Ascending aorta (tissue), 2 donors: ENCODE data around the gene LAMTOR3. TPM values are rescaled to one million over a fixed set of nuclear protein-coding genes. Genes with fewer than 3 reads are reported as not detected.

ENCODE experiments used
- DNase-seq, 2 donors: peaks; one replicate each; pipeline ENCODE4 v3.0.0-alpha.2; 2019; ENCODE audit warnings: low spot score in 2 of 2
- H3K27ac ChIP-seq, 2 donors: fragments of 200-600 bp; sonication (generic); one replicate each; pipeline ENCODE4 v1.5.1; 2016 to 2017; ENCODE audit warnings: mild to moderate bottlenecking in 1 of 2
- H3K27me3 ChIP-seq: fragments of 200-600 bp; sonication (generic); one replicate; pipeline ENCODE4 v1.5.1; 2017
- H3K36me3 ChIP-seq, 2 donors: fragments of 200-600 bp; sonication (generic); one replicate each; pipeline ENCODE4 v1.5.1; 2016
- H3K4me1 ChIP-seq, 2 donors: fragments of 200-600 bp; sonication (generic); one replicate each; pipeline ENCODE4 v1.5.1; 2016 to 2017; ENCODE audit warnings: mild to moderate bottlenecking in 1 of 2
- H3K4me3 ChIP-seq, 2 donors: fragments of 200-600 bp; sonication (generic); one replicate each; pipeline ENCODE4 v1.5.1; 2016 to 2017; ENCODE audit warnings: mild to moderate bottlenecking in 1 of 2
- H3K9me3 ChIP-seq, 2 donors: fragments of 200-600 bp; sonication (generic); one replicate each; pipeline ENCODE4 v1.5.1; 2016
- intact Hi-C: fragments of 100-400 bp; cut with DNase I; formaldehyde crosslinking; loops from one replicate; pipeline ENCODE4 v1.15.1; 2023
- total RNA-seq: library from RNA; depleted of rRNA; stranded (reverse); fragments of >200 nt; gene quantifications from one replicate; pipeline ENCODE4 v1.1.0, GENCODE V29; 2016
- TF ChIP-seq, protein P1 (sequence below), 3 experiments: fragments of 200-600 bp in 2 of 3; fragments of 450-650 bp in 1 of 3; sonication (generic) in 2 of 3; IDR thresholded peaks; one replicate each; pipeline ENCODE4 v1.5.1; 2016 to 2019; ENCODE audit warnings: antibody characterized with exemption in 3 of 3, mild to moderate bottlenecking in 1 of 3, moderate library complexity in 1 of 3

The LAMTOR3 gene
- total RNA-seq, 1 donor from 2014 or later = 9.6 TPM

DNA sequence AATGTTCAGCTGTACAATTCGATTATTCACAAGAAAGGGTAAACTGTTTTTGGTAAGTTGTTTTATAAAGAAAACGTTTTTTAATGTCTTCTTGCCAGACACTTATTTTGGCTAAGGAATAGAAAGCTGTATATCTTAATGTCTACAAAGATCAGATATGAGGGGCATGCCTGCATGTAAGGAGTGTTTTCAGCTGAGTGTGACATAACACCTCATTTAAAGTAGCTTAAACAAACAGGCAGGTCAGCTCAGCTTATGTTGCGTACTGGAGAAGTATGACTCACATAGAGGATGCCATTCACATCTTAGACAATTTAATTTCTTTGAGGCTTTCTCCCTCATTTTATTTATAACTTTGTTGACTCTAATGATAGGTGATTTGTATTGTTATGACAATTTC, 30.4 kb downstream of the LAMTOR3 start:
- no peaks in the 10 kb centered on the region for H3K4me1 ChIP-seq
- intact Hi-C loops = no loop called here
- no peaks in the 10 kb centered on the region for H3K27me3 ChIP-seq
- H3K9me3 ChIP-seq = no peaks in the 10 kb centered on the region
- no peak for DNase-seq
- H3K27ac ChIP-seq = no peak overlapping the region
- H3K36me3 ChIP-seq = no peaks in the 10 kb centered on the region
- no peak overlapping the region for H3K4me3 ChIP-seq
- TF ChIP-seq, protein P1, sequence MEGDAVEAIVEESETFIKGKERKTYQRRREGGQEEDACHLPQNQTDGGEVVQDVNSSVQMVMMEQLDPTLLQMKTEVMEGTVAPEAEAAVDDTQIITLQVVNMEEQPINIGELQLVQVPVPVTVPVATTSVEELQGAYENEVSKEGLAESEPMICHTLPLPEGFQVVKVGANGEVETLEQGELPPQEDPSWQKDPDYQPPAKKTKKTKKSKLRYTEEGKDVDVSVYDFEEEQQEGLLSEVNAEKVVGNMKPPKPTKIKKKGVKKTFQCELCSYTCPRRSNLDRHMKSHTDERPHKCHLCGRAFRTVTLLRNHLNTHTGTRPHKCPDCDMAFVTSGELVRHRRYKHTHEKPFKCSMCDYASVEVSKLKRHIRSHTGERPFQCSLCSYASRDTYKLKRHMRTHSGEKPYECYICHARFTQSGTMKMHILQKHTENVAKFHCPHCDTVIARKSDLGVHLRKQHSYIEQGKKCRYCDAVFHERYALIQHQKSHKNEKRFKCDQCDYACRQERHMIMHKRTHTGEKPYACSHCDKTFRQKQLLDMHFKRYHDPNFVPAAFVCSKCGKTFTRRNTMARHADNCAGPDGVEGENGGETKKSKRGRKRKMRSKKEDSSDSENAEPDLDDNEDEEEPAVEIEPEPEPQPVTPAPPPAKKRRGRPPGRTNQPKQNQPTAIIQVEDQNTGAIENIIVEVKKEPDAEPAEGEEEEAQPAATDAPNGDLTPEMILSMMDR (IDR thresholded peaks at IDR 0.05) = no peak

GRCh38 chr4:99861120-99861905, 32.9 kb downstream of the LAMTOR3 start:
- DNase-seq = no peak
- no peak overlapping the region for H3K27ac ChIP-seq

DNA sequence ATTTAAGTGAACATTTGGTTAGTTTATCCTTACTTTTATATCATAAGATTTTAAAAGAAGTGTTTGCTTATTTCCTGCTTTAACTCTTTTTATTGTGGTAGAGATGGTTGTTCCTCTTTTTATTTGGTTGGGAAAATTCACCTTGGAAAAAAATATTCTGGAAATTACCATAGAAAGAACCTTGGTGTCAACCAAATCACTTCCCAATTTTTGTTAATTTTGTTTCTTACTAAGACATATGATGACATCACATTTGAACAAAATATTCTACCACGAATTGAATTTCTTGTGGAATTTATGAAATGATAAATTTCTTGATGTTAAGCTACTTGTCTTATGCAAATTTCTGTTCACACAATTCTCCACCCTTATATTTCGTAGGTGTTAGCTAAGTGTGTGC, 33.7 kb downstream of the LAMTOR3 start:
- no peaks in the 10 kb centered on the region for H3K36me3 ChIP-seq
- H3K27ac ChIP-seq = no peak overlapping the region
- TF ChIP-seq, protein P1 (IDR thresholded peaks at IDR 0.05) = no peak
- intact Hi-C loops = no loop called here
- no peak for DNase-seq
- no peaks in the 10 kb centered on the region for H3K9me3 ChIP-seq
- no peaks in the 10 kb centered on the region for H3K4me1 ChIP-seq
- no peak overlapping the region for H3K4me3 ChIP-seq
- H3K27me3 ChIP-seq = no peaks in the 10 kb centered on the region

More at GRCh38 chr4:99861120-99861905, 32.9 kb downstream of the LAMTOR3 start:
- no peaks in the 10 kb centered on the region for H3K9me3 ChIP-seq
- intact Hi-C loops = no loop called here
- no peak overlapping the region for H3K4me3 ChIP-seq
- H3K4me1 ChIP-seq = no peaks in the 10 kb centered on the region
- TF ChIP-seq, protein P1 (IDR thresholded peaks at IDR 0.05) = no peak
- no peaks in the 10 kb centered on the region for H3K36me3 ChIP-seq
- no peaks in the 10 kb centered on the region for H3K27me3 ChIP-seq

DNA sequence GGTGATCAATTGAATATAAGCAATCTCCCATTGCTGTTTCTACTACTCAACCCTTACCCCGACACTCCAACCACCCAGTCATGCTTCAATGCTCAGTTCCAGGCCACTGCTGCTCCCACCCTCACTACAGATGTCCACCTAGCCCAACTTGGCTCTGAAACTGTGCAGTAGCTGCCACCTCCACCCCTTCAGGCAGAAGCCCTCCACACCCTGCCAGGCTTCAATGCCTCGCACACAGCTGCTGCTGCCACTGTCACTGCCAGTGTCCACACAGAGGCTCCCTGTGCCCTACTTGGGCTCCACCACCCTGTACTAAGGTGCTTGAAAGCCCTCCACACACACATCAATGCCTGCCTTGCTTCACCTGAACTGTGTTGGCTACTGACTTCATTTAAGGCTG, 34.6 kb downstream of the LAMTOR3 start:
- Histone ChIP-seq H3K4me3 (no peak overlapping the region), H3K27me3 (no peaks in the 10 kb centered on the region), H3K27ac (no peak overlapping the region), H3K36me3 (no peaks in the 10 kb centered on the region), H3K9me3 (no peaks in the 10 kb centered on the region), H3K4me1 (no peaks in the 10 kb centered on the region)
- TF ChIP-seq, protein P1 (IDR thresholded peaks at IDR 0.05) = no peak
- intact Hi-C loops = no loop called here
- no peak for DNase-seq

DNA sequence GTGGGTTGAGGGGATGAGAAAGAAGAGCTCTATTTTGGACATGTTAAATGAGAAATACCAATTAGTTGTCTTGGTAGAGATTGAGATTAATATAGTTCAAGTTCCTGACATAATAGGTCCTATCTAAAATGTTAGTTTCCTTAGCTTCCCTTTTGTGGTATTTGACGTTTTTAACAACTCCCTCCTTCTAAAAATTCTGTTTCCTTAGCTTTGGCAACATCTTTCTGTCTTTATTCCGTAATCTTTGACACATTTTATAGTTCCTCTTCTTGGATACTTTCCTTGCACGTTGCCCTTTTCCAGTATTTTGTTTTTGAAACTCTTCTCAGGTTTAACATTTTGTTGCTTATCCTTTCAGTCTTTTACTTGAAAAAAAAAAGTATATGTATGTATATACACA, 36.9 kb downstream of the LAMTOR3 start:
- Histone ChIP-seq H3K27ac (no peak overlapping the region), H3K4me3 (no peak overlapping the region), H3K36me3 (no peaks in the 10 kb centered on the region), H3K9me3 (no peaks in the 10 kb centered on the region), H3K4me1 (no peaks in the 10 kb centered on the region), H3K27me3 (no peaks in the 10 kb centered on the region)
- TF ChIP-seq, protein P1 (IDR thresholded peaks at IDR 0.05) = no peak
- intact Hi-C loops = no loop called here
- DNase-seq = no peak
